Rectal smooth muscle tissue (tissue), 1 donor: ENCODE data around the gene IL15RA.
A peak's percentile ranks its signal among the peaks of the same experiment; 100 is the strongest.
"Not testable (repeated sequence)": the region's sequence is repeated elsewhere in the genome, so short reads cannot be mapped to it uniquely, and the experiment has no call there.

Experiments
- H3K27ac ChIP-seq: one replicate; pipeline ENCODE4 v1.7.0; 2013; ENCODE audit warnings: low read depth, low read length, inconsistent platforms
- H3K27me3 ChIP-seq: one replicate; pipeline ENCODE4 v1.7.0; 2013; ENCODE audit warnings: low read length; ENCODE audit not compliant: control insufficient read depth, insufficient read depth
- H3K36me3 ChIP-seq: one replicate; pipeline ENCODE4 v1.7.0; 2013; ENCODE audit warnings: low read length; ENCODE audit not compliant: control insufficient read depth, insufficient read depth
- H3K4me1 ChIP-seq: one replicate; pipeline ENCODE4 v1.7.0; 2013; ENCODE audit warnings: low read length; ENCODE audit not compliant: control insufficient read depth, insufficient read depth
- H3K4me3 ChIP-seq: one replicate; pipeline ENCODE4 v1.7.0; 2013; ENCODE audit warnings: low read length
- H3K9ac ChIP-seq: one replicate; pipeline ENCODE4 v1.7.0; 2013; ENCODE audit warnings: low read length

The IL15RA gene

GRCh38 chr10:6013413-6014192, 36.3 kb upstream of the IL15RA start:
- H3K27ac ChIP-seq: no peak overlapping the region
- no peaks in the 10 kb centered on the region for H3K4me1 ChIP-seq
- H3K27me3 ChIP-seq: no peaks in the 10 kb centered on the region
- no peak overlapping the region for H3K9ac ChIP-seq
- H3K4me3 ChIP-seq: no peak overlapping the region
- no peaks in the 10 kb centered on the region for H3K36me3 ChIP-seq

GRCh38 chr10:6012121-6012905, 35.0 kb upstream of the IL15RA start:
- Histone ChIP-seq H3K9ac (no peak overlapping the region), H3K36me3 (no peaks in the 10 kb centered on the region), H3K27ac (no peak overlapping the region), H3K27me3 (no peaks in the 10 kb centered on the region), H3K4me3 (no peak overlapping the region), H3K4me1 (no peaks in the 10 kb centered on the region)

- H3K27ac ChIP-seq: no peak overlapping the region
- no peaks in the 10 kb centered on the region for H3K27me3 ChIP-seq
- H3K9ac ChIP-seq: no peak overlapping the region
- no peak overlapping the region for H3K4me3 ChIP-seq
- H3K4me1 ChIP-seq: no peaks in the 10 kb centered on the region
- no peaks in the 10 kb centered on the region for H3K36me3 ChIP-seq
These were observed 34.2 kb upstream of the IL15RA start for GRCh38 chr10:6011558-6011957.

GRCh38 chr10:6010569-6010968, 33.2 kb upstream of the IL15RA start:
- H3K36me3 ChIP-seq: no peaks in the 10 kb centered on the region
- H3K27ac ChIP-seq: no peak overlapping the region
- H3K4me3 ChIP-seq: no peak overlapping the region
- H3K9ac ChIP-seq: no peak overlapping the region
- H3K27me3 ChIP-seq: no peaks in the 10 kb centered on the region
- no peaks in the 10 kb centered on the region for H3K4me1 ChIP-seq

GRCh38 chr10:6009961-6010360, 32.6 kb upstream of the IL15RA start:
- Histone ChIP-seq H3K36me3 (no peaks in the 10 kb centered on the region), H3K27ac (no peak overlapping the region), H3K4me1 (no peaks in the 10 kb centered on the region), H3K9ac (no peak overlapping the region), H3K27me3 (no peaks in the 10 kb centered on the region), H3K4me3 (no peak overlapping the region)

GRCh38 chr10:6009150-6009549, 31.8 kb upstream of the IL15RA start:
- no peak overlapping the region for H3K9ac ChIP-seq
- no peak overlapping the region for H3K27ac ChIP-seq
- no peaks in the 10 kb centered on the region for H3K36me3 ChIP-seq
- H3K4me1 ChIP-seq: no peaks in the 10 kb centered on the region
- H3K4me3 ChIP-seq: no peak overlapping the region
- H3K27me3 ChIP-seq: no peaks in the 10 kb centered on the region

GRCh38 chr10:6008497-6009142, 31.3 kb upstream of the IL15RA start:
- H3K27ac ChIP-seq: no peak overlapping the region
- no peak overlapping the region for H3K9ac ChIP-seq
- peak overlapping the region; percentile 4 for H3K4me3 ChIP-seq

GRCh38 chr10:6006991-6007390, 29.6 kb upstream of the IL15RA start:
- Histone ChIP-seq H3K27me3 (no peaks in the 10 kb centered on the region), H3K27ac (no peak overlapping the region), H3K36me3 (no peaks in the 10 kb centered on the region), H3K9ac (no peak overlapping the region), H3K4me1 (no peaks in the 10 kb centered on the region), H3K4me3 (no peak overlapping the region)

More at GRCh38 chr10:6008497-6009142, 31.3 kb upstream of the IL15RA start:
- Histone ChIP-seq H3K27me3 (no peaks in the 10 kb centered on the region), H3K36me3 (no peaks in the 10 kb centered on the region), H3K4me1 (no peaks in the 10 kb centered on the region)

- Histone ChIP-seq H3K4me1 (no peaks in the 10 kb centered on the region), H3K27me3 (no peaks in the 10 kb centered on the region), H3K36me3 (no peaks in the 10 kb centered on the region), H3K4me3 (no peak overlapping the region), H3K27ac (no peak overlapping the region), H3K9ac (no peak overlapping the region)
These were observed 29.2 kb upstream of the IL15RA start for GRCh38 chr10:6006546-6006945.

GRCh38 chr10:6005856-6006395, 28.6 kb upstream of the IL15RA start:
- H3K36me3 ChIP-seq: no peaks in the 10 kb centered on the region
- H3K9ac ChIP-seq: no peak overlapping the region
- no peaks in the 10 kb centered on the region for H3K27me3 ChIP-seq
- H3K4me3 ChIP-seq: no peak overlapping the region
- H3K4me1 ChIP-seq: no peaks in the 10 kb centered on the region
- H3K27ac ChIP-seq: no peak overlapping the region

- not testable (repeated sequence) for H3K4me3 ChIP-seq, H3K9ac ChIP-seq, H3K4me1 ChIP-seq, H3K27ac ChIP-seq, H3K27me3 ChIP-seq, H3K36me3 ChIP-seq
These were observed 27.9 kb upstream of the IL15RA start for GRCh38 chr10:6005161-6005804.
